Psoas muscle (tissue), 8 donors: ENCODE measurements around the gene HLA-DPB1. TPM values are rescaled to one million over a fixed set of nuclear protein-coding genes. Genes with fewer than 3 reads are reported as not detected.

Source experiments
- ATAC-seq, 4 donors: fragments of 200-7000 bp; cut with Tn5 transposase; one replicate each; pipeline ENCODE4 v1.9.1; 2020; ENCODE audit warnings: moderate library complexity in 3 of 4, mild to moderate bottlenecking in 2 of 4
- DNase-seq, 2 donors: peaks; one replicate each; pipeline ENCODE4 v3.0.0-alpha.2; 2020
- H3K27ac ChIP-seq: fragments of 200-600 bp; one replicate; pipeline ENCODE4 v1.8.0; 2022
- H3K27me3 ChIP-seq, 3 donors: fragments of 200-600 bp in 1 of 3; one replicate each; pipeline versions ENCODE4 v1.6.1 to v1.8.0; 2013 to 2022; ENCODE audit warnings: low read length in 2 of 3, mild to moderate bottlenecking in 2 of 3, moderate library complexity in 1 of 3; ENCODE audit not compliant: insufficient read depth in 3 of 3
- H3K36me3 ChIP-seq, 2 donors: fragments of 200-600 bp in 1 of 2; one replicate each; pipeline versions ENCODE4 v1.6.1 to v1.8.0; 2013 to 2022; ENCODE audit warnings: low read depth in 1 of 2, mild to moderate bottlenecking in 1 of 2, moderate library complexity in 1 of 2; ENCODE audit not compliant: insufficient read depth in 1 of 2
- H3K4me1 ChIP-seq: fragments of 200-600 bp; one replicate; pipeline ENCODE4 v1.8.0; 2022
- H3K4me3 ChIP-seq: fragments of 200-600 bp; one replicate; pipeline ENCODE4 v1.8.0; 2022; ENCODE audit warnings: mild to moderate bottlenecking
- H3K9me3 ChIP-seq: fragments of 200-600 bp; one replicate; pipeline ENCODE4 v1.8.0; 2022
- WGBS, 3 donors: extraction: QIAGEN DNeasy Blood & Tissue Kit; methylation state at CpG; one replicate each; pipeline versions ENCODE4 v1.1.6 to v1.1.7; 2013; 5-methylcytosine and 5-hydroxymethylcytosine counted together
- intact Hi-C, 2 donors: fragments of 100-400 bp; cut with DNase I; formaldehyde crosslinking; loops; one replicate each; pipeline versions ENCODE4 v1.11.0 to v1.14.2; 2022
- polyA plus RNA-seq, 3 donors: library from polyadenylated mRNA; stranded (reverse); fragments of 200-250 nt; gene quantifications; one replicate each; pipeline ENCODE4 v1.2.3, GENCODE V29; 2013
- total RNA-seq, 4 donors: library from RNA; stranded (reverse); fragmentation: NEBNext Ultra II Directional in 2 of 4; extraction: Animal tissue kit (Norgen Biotek cat#: 25700) in 2 of 4; gene quantifications; one replicate each; pipeline versions ENCODE4 v1.2.1 to v1.2.4, GENCODE V29; 2021 to 2023
- TF ChIP-seq, protein P1 (sequence below): fragments of 200-600 bp; IDR thresholded peaks from one replicate; pipeline ENCODE4 v1.8.0; 2022; ENCODE audit warnings: antibody characterized with exemption
- donor health status: healthy with polysubstance abuse.
- donor health status: DM: no; HTN: no; CAD: no; lungs with moderate emphysema.
- donor health status: Bipolar disorder and iron deficiency.
- donor health status: healthy.
- donor health status: DM: yes; HTN: yes; CAD: no.
- donor health status: DM: no; HTN: no; CAD: no.
- donor health status: DM: no; HTN: no; CAD: no.
- donor health status: DM: yes; HTN: yes; CAD: no.

The HLA-DPB1 gene
- total and polyA plus RNA-seq, 7 donors: 11.0 to 33.2 (median 17.0) TPM

- ATAC-seq (no peak), DNase-seq (peak; percentile 64 to 76)
- WGBS, 3 donors: 32 to 59% (median 45%) methylated on average over 5 of the region's 5 CpGs
- Histone ChIP-seq H3K9me3 (no peaks in the 10 kb centered on the region), H3K4me1 (no peaks in the 10 kb centered on the region), H3K27me3 (no peaks in the 10 kb centered on the region), H3K27ac (no peak overlapping the region), H3K4me3 (no peak overlapping the region), H3K36me3 (no peaks in the 10 kb centered on the region)
- intact Hi-C loops: no loop called here
- TF ChIP-seq, protein P1, sequence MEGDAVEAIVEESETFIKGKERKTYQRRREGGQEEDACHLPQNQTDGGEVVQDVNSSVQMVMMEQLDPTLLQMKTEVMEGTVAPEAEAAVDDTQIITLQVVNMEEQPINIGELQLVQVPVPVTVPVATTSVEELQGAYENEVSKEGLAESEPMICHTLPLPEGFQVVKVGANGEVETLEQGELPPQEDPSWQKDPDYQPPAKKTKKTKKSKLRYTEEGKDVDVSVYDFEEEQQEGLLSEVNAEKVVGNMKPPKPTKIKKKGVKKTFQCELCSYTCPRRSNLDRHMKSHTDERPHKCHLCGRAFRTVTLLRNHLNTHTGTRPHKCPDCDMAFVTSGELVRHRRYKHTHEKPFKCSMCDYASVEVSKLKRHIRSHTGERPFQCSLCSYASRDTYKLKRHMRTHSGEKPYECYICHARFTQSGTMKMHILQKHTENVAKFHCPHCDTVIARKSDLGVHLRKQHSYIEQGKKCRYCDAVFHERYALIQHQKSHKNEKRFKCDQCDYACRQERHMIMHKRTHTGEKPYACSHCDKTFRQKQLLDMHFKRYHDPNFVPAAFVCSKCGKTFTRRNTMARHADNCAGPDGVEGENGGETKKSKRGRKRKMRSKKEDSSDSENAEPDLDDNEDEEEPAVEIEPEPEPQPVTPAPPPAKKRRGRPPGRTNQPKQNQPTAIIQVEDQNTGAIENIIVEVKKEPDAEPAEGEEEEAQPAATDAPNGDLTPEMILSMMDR: peak; percentile 50
Measured at GRCh38 chr6:33126101-33126714, 50.4 kb downstream of the HLA-DPB1 start.

DNA sequence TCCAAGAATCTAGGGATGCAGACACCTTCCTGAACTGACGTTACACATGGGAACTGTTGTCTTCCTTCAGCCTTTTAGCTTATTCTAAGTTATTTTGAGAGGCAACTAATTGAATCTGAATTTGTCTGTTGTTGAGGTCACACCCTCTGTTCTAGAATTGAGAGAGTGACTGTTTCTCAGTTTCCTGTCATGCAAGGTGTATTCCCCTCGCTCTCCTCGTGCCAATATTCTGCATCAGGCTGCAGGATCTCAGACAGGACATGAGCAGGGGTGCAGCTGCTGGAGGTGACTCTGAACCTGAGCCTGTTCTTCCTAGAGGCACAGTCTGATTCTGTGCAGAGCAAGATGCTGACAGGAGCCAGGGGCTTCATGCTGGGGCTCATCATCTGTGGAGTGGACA is 52.5 kb downstream of the HLA-DPB1 start:
- TF ChIP-seq, protein P1: no peak
- no peaks in the 10 kb centered on the region for H3K4me1 ChIP-seq
- intact Hi-C loops: no loop called here
- DNase-seq (no peak), ATAC-seq (no peak)
- no peaks in the 10 kb centered on the region for H3K36me3 ChIP-seq
- H3K4me3 ChIP-seq: no peak overlapping the region
- no peaks in the 10 kb centered on the region for H3K9me3 ChIP-seq
- H3K27me3 ChIP-seq: no peaks in the 10 kb centered on the region
- H3K27ac ChIP-seq: no peak overlapping the region
- WGBS, 3 donors: 35 to 70% (median 68%) methylated on average over 3 of the region's 3 CpGs

GRCh38 chr6:33132081-33132524 is 56.3 kb downstream of the HLA-DPB1 start:
- no peak overlapping the region for H3K4me3 ChIP-seq
- intact Hi-C loops: no loop called here
- no peak for ATAC-seq
- no peaks in the 10 kb centered on the region for H3K27me3 ChIP-seq
- no peak for DNase-seq
- H3K9me3 ChIP-seq: no peaks in the 10 kb centered on the region
- no peaks in the 10 kb centered on the region for H3K4me1 ChIP-seq
- 59 to 68% (median 61%) methylated on average over 8 of the region's 8 CpGs for WGBS, 3 donors
- TF ChIP-seq, protein P1: no peak
- no peak overlapping the region for H3K27ac ChIP-seq
- no peaks in the 10 kb centered on the region for H3K36me3 ChIP-seq

DNA sequence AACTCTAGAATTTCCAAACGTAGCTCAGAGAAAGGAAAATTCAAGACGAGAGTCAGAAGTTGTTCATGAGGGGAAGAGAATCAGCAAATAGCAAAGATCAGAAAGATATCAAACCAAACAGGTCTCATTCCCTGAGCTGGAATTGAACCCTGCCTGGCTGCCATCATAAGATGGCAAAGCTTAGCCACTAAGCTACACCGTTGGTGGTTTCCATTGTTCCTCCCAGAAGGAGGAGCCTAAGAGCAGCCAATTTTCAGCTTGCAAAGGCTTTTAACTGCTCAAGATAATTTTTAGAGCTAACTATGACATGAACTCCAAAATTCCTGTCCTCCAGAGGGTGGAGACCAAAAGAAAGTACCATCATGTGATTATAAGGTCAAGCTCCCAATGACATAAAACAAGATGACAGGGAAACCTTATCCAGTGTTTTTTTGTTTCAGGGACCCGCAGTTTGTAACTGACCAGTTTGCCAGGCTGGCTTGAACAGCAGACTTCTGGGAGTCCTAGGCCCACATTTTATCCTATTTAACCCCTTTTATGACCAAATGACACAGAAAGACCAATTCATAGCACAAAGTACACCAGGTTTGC is 60.6 kb downstream of the HLA-DPB1 start:
- Histone ChIP-seq H3K9me3 (no peaks in the 10 kb centered on the region), H3K36me3 (no peaks in the 10 kb centered on the region), H3K27me3 (no peaks in the 10 kb centered on the region), H3K27ac (no peak overlapping the region), H3K4me3 (no peak overlapping the region), H3K4me1 (no peaks in the 10 kb centered on the region)
- TF ChIP-seq, protein P1: no peak
- ATAC-seq (no peak), DNase-seq (no peak)
- 42 to 45% (median 44%) methylated on average over 4 of the region's 4 CpGs for WGBS, 3 donors
- intact Hi-C loops: no loop called here

Other genes starting within 250 kb of the HLA-DPB1 start
- 10 to 100 TPM; 13.6 to 18.5 (median 16.5) TPM for gene TAP2, start 237.3 kb upstream of the HLA-DPB1 start, total RNA-seq
- gene TAP2, start 237.3 kb upstream of the HLA-DPB1 start, polyA plus RNA-seq: 10 to 100 TPM in 1 of 3 donors, 1 to 10 TPM in 2; 7.6 to 16.6 (median 7.7) TPM
- gene PSMB8, start 231.9 kb upstream of the HLA-DPB1 start, total RNA-seq: 10 to 100 TPM in 3 of 4 donors, 1 to 10 TPM in 1; 7.0 to 10.8 (median 10.2) TPM
- gene PSMB8, start 231.9 kb upstream of the HLA-DPB1 start, polyA plus RNA-seq: 10 to 100 TPM in 2 of 3 donors, 1 to 10 TPM in 1; 7.7 to 19.2 (median 14.2) TPM
- gene TAP1, start 222.3 kb upstream of the HLA-DPB1 start, total RNA-seq: 10 to 100 TPM; 14.1 to 23.5 (median 16.8) TPM
- gene TAP1, start 222.3 kb upstream of the HLA-DPB1 start, polyA plus RNA-seq: 10 to 100 TPM; 15.2 to 21.7 (median 17.7) TPM
- gene PSMB9, start 221.8 kb upstream of the HLA-DPB1 start, total RNA-seq: 10 to 100 TPM in 2 of 4 donors, 1 to 10 TPM in 2; 6.6 to 10.5 (median 10.0) TPM
- 10 to 100 TPM in 2 of 3 donors, 1 to 10 TPM in 1; 8.0 to 18.0 (median 13.2) TPM for gene PSMB9, start 221.8 kb upstream of the HLA-DPB1 start, polyA plus RNA-seq
- gene HLA-DMB, start 135.0 kb upstream of the HLA-DPB1 start, total RNA-seq: 1 to 10 TPM; 1.4 to 7.6 (median 3.6) TPM
- gene HLA-DMB, start 135.0 kb upstream of the HLA-DPB1 start, polyA plus RNA-seq: 1 to 10 TPM; 2.8 to 3.1 (median 2.9) TPM
- 10 to 100 TPM in 2 of 4 donors, 1 to 10 TPM in 2; 3.2 to 12.0 (median 9.4) TPM for gene HLA-DMA, start 122.9 kb upstream of the HLA-DPB1 start, total RNA-seq
- gene HLA-DMA, start 122.9 kb upstream of the HLA-DPB1 start, polyA plus RNA-seq: 1 to 10 TPM; 6.3 to 7.4 (median 7.1) TPM
- gene BRD2, start 107.4 kb upstream of the HLA-DPB1 start, total RNA-seq: 100 to 1,000 TPM in 3 of 4 donors, 10 to 100 TPM in 1; 70.0 to 135 (median 115) TPM
- 10 to 100 TPM; 62.2 to 93.0 (median 64.4) TPM for gene BRD2, start 107.4 kb upstream of the HLA-DPB1 start, polyA plus RNA-seq
- 1 to 10 TPM in 2 of 4 donors, under 1 TPM in 2; 0.48 to 1.5 (median 0.85) TPM for gene HLA-DOA, start 66.4 kb upstream of the HLA-DPB1 start, total RNA-seq
- under 1 TPM; 0.36 to 0.77 (median 0.58) TPM for gene HLA-DOA, start 66.4 kb upstream of the HLA-DPB1 start, polyA plus RNA-seq
- 10 to 100 TPM; 13.8 to 52.6 (median 20.2) TPM for gene HLA-DPA1, start 2.3 kb upstream of the HLA-DPB1 start, total RNA-seq
- 10 to 100 TPM; 10.7 to 12.3 (median 10.9) TPM for gene HLA-DPA1, start 2.3 kb upstream of the HLA-DPB1 start, polyA plus RNA-seq
- 1 to 10 TPM in 1 of 4 donors, under 1 TPM in 3; 0.27 to 1.3 (median 0.51) TPM for gene COL11A2, start 116.5 kb downstream of the HLA-DPB1 start, total RNA-seq
- gene COL11A2, start 116.5 kb downstream of the HLA-DPB1 start, polyA plus RNA-seq: under 1 TPM; 0.35 to 0.69 (median 0.61) TPM
- gene RXRB, start 124.7 kb downstream of the HLA-DPB1 start, total RNA-seq: 10 to 100 TPM; 31.3 to 43.7 (median 36.0) TPM
- gene RXRB, start 124.7 kb downstream of the HLA-DPB1 start, polyA plus RNA-seq: 10 to 100 TPM; 19.2 to 45.9 (median 29.3) TPM
- gene SLC39A7, start 124.9 kb downstream of the HLA-DPB1 start, total RNA-seq: 10 to 100 TPM; 17.6 to 41.4 (median 28.4) TPM
- gene SLC39A7, start 124.9 kb downstream of the HLA-DPB1 start, polyA plus RNA-seq: 100 to 1,000 TPM in 1 of 3 donors, 10 to 100 TPM in 2; 44.8 to 126 (median 53.5) TPM
- 10 to 100 TPM in 3 of 4 donors, 1 to 10 TPM in 1; 5.3 to 18.9 (median 11.9) TPM for gene HSD17B8, start 128.7 kb downstream of the HLA-DPB1 start, total RNA-seq
- gene HSD17B8, start 128.7 kb downstream of the HLA-DPB1 start, polyA plus RNA-seq: 10 to 100 TPM in 2 of 3 donors, 1 to 10 TPM in 1; 9.6 to 12.3 (median 10.2) TPM
- gene RING1, start 132.5 kb downstream of the HLA-DPB1 start, total RNA-seq: 10 to 100 TPM; 27.9 to 31.6 (median 29.1) TPM
- gene RING1, start 132.5 kb downstream of the HLA-DPB1 start, polyA plus RNA-seq: 10 to 100 TPM; 29.9 to 39.4 (median 34.6) TPM
- 10 to 100 TPM; 35.7 to 52.5 (median 46.8) TPM for gene VPS52, start 195.9 kb downstream of the HLA-DPB1 start, total RNA-seq
- 10 to 100 TPM; 29.3 to 31.6 (median 30.2) TPM for gene VPS52, start 195.9 kb downstream of the HLA-DPB1 start, polyA plus RNA-seq
- 1,000 to 10,000 TPM; 1,108 to 1,410 (median 1,267) TPM for gene RPS18, start 196.1 kb downstream of the HLA-DPB1 start, total RNA-seq
- 1,000 to 10,000 TPM; 1,958 to 4,446 (median 3,068) TPM for gene RPS18, start 196.1 kb downstream of the HLA-DPB1 start, polyA plus RNA-seq
- 1 to 10 TPM; 1.3 to 3.6 (median 1.7) TPM for gene B3GALT4, start 201.1 kb downstream of the HLA-DPB1 start, total RNA-seq
- 1 to 10 TPM; 1.7 to 3.0 (median 1.8) TPM for gene B3GALT4, start 201.1 kb downstream of the HLA-DPB1 start, polyA plus RNA-seq
- gene WDR46, start 213.2 kb downstream of the HLA-DPB1 start, total RNA-seq: 10 to 100 TPM; 22.4 to 46.0 (median 34.7) TPM
- gene WDR46, start 213.2 kb downstream of the HLA-DPB1 start, polyA plus RNA-seq: 10 to 100 TPM; 33.3 to 65.0 (median 44.4) TPM
- gene PFDN6, start 213.6 kb downstream of the HLA-DPB1 start, total RNA-seq: 10 to 100 TPM; 57.2 to 87.6 (median 75.7) TPM
- 100 to 1,000 TPM; 223 to 296 (median 248) TPM for gene PFDN6, start 213.6 kb downstream of the HLA-DPB1 start, polyA plus RNA-seq
- gene RGL2, start 223.0 kb downstream of the HLA-DPB1 start, total RNA-seq: 10 to 100 TPM; 44.5 to 58.3 (median 54.9) TPM
- 10 to 100 TPM; 30.5 to 66.1 (median 51.9) TPM for gene RGL2, start 223.0 kb downstream of the HLA-DPB1 start, polyA plus RNA-seq
- 10 to 100 TPM; 24.4 to 37.4 (median 27.1) TPM for gene TAPBP, start 238.1 kb downstream of the HLA-DPB1 start, total RNA-seq
- gene TAPBP, start 238.1 kb downstream of the HLA-DPB1 start, polyA plus RNA-seq: 10 to 100 TPM in 2 of 3 donors, 1 to 10 TPM in 1; 7.9 to 16.1 (median 10.1) TPM
- 10 to 100 TPM in 2 of 4 donors, 1 to 10 TPM in 2; 7.4 to 19.7 (median 10.1) TPM for gene ZBTB22, start 241.8 kb downstream of the HLA-DPB1 start, total RNA-seq
- 1 to 10 TPM; 4.7 to 8.4 (median 5.7) TPM for gene ZBTB22, start 241.8 kb downstream of the HLA-DPB1 start, polyA plus RNA-seq
- gene DAXX, start 247.0 kb downstream of the HLA-DPB1 start, total RNA-seq: 10 to 100 TPM; 22.2 to 36.4 (median 34.2) TPM
- gene DAXX, start 247.0 kb downstream of the HLA-DPB1 start, polyA plus RNA-seq: 10 to 100 TPM; 39.3 to 76.8 (median 59.7) TPM